ENCODE measurements around the gene B9D2.

The B9D2 gene

DNA sequence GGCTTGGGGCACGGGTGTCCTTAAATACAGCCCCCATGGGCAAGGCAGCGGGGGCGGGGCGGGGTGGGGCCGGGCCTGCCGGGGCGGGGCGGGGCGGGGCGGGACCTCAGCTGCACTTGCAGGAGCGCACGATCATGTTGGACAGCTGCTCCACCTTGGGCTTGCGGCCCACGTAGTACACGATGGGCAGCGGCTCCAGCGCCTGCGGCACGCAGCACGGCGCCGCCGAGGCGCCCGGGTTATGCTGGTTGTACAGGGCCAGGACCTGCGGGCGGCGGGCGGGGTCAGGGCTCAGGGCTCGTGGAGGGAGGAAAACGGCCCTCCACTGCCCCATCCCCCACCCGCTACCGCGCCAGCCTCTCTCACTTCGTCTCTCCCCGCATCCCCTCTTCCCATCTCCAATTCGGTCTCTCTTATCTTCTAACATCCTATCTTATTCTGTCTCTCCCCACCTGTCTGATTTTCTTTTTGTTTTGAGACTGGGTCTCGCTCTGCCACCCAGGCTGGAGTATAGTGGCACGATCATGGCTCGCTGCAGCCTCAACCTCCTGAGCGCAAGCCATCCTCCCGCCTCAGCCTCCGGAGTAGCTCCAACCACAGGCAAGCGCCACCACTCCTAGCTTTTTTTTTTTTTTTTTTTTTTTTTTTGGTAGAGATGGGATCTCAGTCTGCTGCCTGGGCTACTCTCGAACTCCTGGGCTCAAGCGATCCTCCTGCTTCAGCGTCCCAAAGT, 32.8 kb downstream of the B9D2 start:
- no peak overlapping the region for H3K4me3 ChIP-seq (ENCODE audit: low read depth, low read length)
- TF ChIP-seq, protein P1, sequence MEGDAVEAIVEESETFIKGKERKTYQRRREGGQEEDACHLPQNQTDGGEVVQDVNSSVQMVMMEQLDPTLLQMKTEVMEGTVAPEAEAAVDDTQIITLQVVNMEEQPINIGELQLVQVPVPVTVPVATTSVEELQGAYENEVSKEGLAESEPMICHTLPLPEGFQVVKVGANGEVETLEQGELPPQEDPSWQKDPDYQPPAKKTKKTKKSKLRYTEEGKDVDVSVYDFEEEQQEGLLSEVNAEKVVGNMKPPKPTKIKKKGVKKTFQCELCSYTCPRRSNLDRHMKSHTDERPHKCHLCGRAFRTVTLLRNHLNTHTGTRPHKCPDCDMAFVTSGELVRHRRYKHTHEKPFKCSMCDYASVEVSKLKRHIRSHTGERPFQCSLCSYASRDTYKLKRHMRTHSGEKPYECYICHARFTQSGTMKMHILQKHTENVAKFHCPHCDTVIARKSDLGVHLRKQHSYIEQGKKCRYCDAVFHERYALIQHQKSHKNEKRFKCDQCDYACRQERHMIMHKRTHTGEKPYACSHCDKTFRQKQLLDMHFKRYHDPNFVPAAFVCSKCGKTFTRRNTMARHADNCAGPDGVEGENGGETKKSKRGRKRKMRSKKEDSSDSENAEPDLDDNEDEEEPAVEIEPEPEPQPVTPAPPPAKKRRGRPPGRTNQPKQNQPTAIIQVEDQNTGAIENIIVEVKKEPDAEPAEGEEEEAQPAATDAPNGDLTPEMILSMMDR (IDR thresholded peaks at IDR 0.05; ENCODE audit: borderline replicate concordance, insufficient read depth, low read depth, low read length), result no peak

DNA sequence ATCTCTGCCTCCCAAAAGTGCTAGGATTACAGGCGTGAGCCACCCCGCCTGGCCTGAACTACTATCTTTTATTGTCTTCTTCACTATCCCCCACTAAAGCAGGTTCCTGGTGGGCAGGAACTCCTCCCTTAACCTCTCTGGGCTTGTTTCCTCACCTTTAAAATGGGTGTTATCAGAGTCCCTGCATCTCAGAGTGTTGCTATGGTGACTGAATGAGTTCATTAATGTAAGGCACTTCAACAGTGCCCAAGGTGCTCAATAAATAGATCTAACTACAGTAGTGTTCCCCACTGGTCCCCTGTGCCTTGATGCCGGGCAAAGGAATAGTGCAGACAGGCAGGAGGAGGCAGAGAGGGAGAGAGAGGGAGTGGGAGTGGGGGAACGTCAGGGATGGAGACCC, 33.5 kb downstream of the B9D2 start:
- TF ChIP-seq, protein P1 (IDR thresholded peaks at IDR 0.05; ENCODE audit: borderline replicate concordance, insufficient read depth, low read depth, low read length), result no peak
- no peak overlapping the region for H3K4me3 ChIP-seq (ENCODE audit: low read depth, low read length)

DNA sequence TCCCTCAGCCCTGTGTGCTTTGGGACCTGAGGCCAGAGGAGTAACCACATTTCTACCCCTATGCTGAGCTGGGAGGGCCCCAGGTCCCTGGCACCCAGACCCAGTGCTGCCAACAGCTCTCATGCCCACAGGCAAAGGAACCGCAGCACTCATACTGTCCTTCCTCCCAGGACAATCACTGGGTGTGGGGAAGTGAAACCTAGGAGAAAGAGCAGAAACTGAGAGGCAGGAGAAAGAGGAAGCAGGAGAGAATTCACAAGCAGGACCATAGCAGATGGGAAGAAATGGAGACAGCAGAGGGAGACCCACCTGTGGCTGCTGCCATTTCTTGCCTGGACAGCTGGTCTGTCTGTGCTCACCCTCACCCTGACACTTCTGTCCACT, 35.1 kb downstream of the B9D2 start:
- no peak overlapping the region for H3K4me3 ChIP-seq (ENCODE audit: low read depth, low read length)
- TF ChIP-seq, protein P1 (IDR thresholded peaks at IDR 0.05; ENCODE audit: borderline replicate concordance, insufficient read depth, low read depth, low read length), result no peak

DNA sequence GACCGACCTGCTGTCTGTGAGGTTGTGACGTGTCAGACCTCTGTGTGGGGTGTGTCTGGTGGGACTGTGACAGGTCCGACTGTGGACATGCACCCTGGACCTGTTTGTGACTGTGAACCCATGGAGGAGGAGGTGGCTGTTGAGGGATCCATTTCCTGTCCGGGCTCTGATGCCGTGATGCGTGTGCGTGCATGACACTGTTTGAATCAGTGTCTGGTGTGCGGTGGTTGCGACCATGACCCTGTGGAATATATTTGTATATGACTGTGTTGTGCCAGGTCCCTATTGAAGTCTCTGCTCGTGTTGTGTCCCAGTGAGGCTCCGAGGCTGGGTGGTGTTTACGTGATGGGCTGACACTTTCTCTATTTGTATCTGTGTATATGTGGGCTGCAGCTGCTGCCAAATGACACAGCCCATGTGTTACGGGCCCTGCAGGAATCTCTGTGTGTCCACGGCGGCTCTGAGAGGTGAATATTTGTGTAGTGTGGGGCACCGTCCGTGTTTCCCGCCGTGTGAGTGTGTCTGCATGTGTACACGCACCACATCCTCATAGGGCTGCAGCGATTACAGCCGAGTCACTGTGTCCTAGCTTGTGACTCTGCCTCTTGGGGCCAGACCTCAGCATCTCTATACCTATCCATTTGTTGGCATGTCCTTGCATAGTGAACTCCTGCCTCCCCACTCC, 35.6 kb downstream of the B9D2 start:
- H3K4me3 ChIP-seq (ENCODE audit: low read depth, low read length), result peak overlapping the region; percentile 47

DNA sequence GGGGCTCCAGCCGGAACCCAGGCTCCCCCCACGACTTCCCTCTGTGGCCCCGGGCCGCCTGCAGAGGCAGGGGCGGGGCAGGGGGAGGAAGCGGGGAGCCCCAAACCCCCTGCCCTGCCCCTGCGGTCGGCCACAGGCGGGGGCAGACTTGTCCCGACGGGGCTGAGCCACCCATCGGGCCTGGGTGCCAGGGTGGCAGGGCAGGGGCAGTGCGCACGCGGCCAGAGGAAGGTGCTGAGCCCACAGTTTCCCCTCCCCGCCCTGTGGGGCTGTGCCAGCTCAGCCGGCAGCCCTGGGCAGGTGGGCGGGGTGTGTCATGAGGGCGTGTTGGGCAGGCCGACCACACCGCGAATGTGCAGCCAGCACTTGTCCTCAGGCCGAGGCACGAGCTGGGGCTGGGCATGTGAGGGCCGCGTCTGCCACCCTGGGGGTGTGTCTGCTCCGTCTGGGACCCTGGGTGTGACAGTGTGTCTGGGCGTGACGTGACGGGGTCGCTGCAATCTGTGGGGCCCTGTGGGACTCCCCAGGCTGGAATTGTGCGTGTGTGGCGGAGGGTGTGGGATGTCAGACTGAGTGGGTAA, 36.3 kb downstream of the B9D2 start:
- TF ChIP-seq, protein P1 (IDR thresholded peaks at IDR 0.05; ENCODE audit: borderline replicate concordance, insufficient read depth, low read depth, low read length), result no peak
- H3K4me3 ChIP-seq (ENCODE audit: low read depth, low read length), result peak overlapping the region; percentile 47

More for the DNA sequence above, 35.6 kb downstream of the B9D2 start:
- TF ChIP-seq, protein P1 (IDR thresholded peaks at IDR 0.05; ENCODE audit: borderline replicate concordance, insufficient read depth, low read depth, low read length), result no peak

DNA sequence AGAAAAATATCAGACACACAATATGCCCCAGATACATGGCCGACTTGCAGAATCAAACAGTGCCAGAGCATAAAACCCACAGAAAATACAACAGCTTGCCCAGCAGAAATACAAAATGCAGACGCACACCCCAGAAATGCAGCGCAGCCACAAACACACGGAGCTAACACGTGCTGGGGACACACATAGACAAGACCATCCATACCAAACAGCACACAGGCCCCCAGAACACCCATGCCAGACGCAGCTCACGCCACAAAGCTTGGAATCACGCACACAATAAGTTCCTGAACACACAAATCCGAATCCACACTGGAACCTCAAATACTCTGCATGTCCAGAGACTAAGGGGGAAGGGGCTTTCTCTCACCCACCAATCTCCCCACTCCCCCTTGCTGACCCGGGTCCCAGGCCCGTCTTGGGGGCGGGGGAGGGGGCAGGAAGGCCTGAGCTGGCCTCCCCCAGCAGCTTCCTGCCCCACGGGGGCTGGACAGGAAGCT, 36.8 kb downstream of the B9D2 start:
- peak overlapping the region; percentile 47 for H3K4me3 ChIP-seq (ENCODE audit: low read depth, low read length)
- TF ChIP-seq, protein P1 (IDR thresholded peaks at IDR 0.05; ENCODE audit: borderline replicate concordance, insufficient read depth, low read depth, low read length), result no peak
